Left lung (tissue), 10 donors: Measurements from ENCODE around the gene TRIM4. TPM values are rescaled to one million over a fixed set of nuclear protein-coding genes. Genes with fewer than 3 reads are reported as not detected.
"Not testable (repeated sequence)": the region's sequence is repeated elsewhere in the genome, so short reads cannot be mapped to it uniquely, and the experiment has no call there.

Experiments
- ATAC-seq: fragments of 200-7000 bp; cut with Tn5 transposase; one replicate; pipeline ENCODE4 v1.9.1; 2020; ENCODE audit warnings: moderate library complexity
- DNase-seq, 4 donors: peaks; one replicate each; pipeline ENCODE4 v3.0.0-alpha.2; 2013 to 2020
- H3K27ac ChIP-seq, 2 donors: fragments of 200-600 bp; sonication (generic) in 1 of 2; one replicate each; pipeline versions ENCODE4 v1.5.0 to v1.8.0; 2020 to 2021
- H3K27me3 ChIP-seq, 2 donors: fragments of 200-600 bp; sonication (generic) in 1 of 2; one replicate each; pipeline versions ENCODE4 v1.5.0 to v1.8.0; 2020 to 2021
- H3K36me3 ChIP-seq, 2 donors: fragments of 200-600 bp; sonication (generic) in 1 of 2; one replicate each; pipeline versions ENCODE4 v1.5.0 to v1.8.0; 2020 to 2021
- H3K4me1 ChIP-seq, 2 donors: fragments of 200-600 bp; one replicate each; pipeline ENCODE4 v1.8.0; 2021
- H3K4me3 ChIP-seq, 2 donors: fragments of 200-600 bp; sonication (generic) in 1 of 2; one replicate each; pipeline versions ENCODE4 v1.5.0 to v1.8.0; 2020 to 2021; ENCODE audit warnings: mild to moderate bottlenecking in 1 of 2
- H3K9me3 ChIP-seq, 2 donors: fragments of 200-600 bp; sonication (generic) in 1 of 2; one replicate each; pipeline versions ENCODE4 v1.5.0 to v1.8.0; 2020 to 2021
- intact Hi-C, 2 donors: fragments of 100-400 bp; cut with DNase I; formaldehyde crosslinking; loops; one replicate each; pipeline versions ENCODE4 v1.11.2 to v1.14.2; 2022
- polyA plus RNA-seq, 6 donors: library from polyadenylated mRNA; unstranded; fragments of 120-200 nt; gene quantifications; one replicate each; pipeline ENCODE4 v1.2.1, GENCODE V29; 2013; ENCODE audit not compliant: insufficient read length in 6 of 6
- total RNA-seq, 2 donors: library from RNA; stranded (reverse); fragmentation: NEBNext Ultra II Directional; extraction: Animal tissue kit (Norgen Biotek cat#: 25700); gene quantifications; one replicate each; pipeline ENCODE4 v1.2.1, GENCODE V29; 2021
- TF ChIP-seq, protein P1 (sequence below), 2 donors: fragments of 200-600 bp; sonication (generic) in 1 of 2; IDR thresholded peaks; one replicate each; pipeline versions ENCODE4 v1.5.0 to v1.8.0; 2021; ENCODE audit warnings: antibody characterized with exemption in 2 of 2
- donor health status: DM: no; HTN: yes; CAD: no.
- donor health status: DM: no; HTN: no; CAD: no.

TRIM4 gene
- total and polyA plus RNA-seq, 8 donors, result 23.6 to 45.2 (median 37.6) TPM

DNA sequence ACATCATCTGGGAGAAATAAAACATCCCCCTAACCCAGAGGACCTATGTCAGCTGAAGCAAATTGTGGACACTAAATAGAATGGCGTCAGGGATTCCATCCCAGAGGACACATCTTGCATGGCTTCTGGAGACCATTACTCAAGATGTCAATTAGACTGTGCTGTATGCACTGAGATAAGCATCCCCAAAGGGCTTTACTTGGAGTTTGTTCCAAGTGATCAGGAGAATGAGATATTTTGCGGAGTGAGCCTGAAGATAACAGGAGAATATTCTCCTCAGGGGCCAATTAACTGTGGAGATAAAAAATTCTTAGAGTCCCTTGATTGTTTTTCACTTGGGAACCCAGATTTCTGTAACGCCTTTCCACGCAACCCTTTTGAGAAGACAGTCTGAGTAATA lies 38.0 kb downstream of the TRIM4 start:
- intact Hi-C loops, result no loop called here
- DNase-seq, result no peak
- H3K27ac ChIP-seq, result no peak overlapping the region
- H3K4me1 ChIP-seq, result no peaks in the 10 kb centered on the region
- H3K27me3 ChIP-seq, result no peaks in the 10 kb centered on the region
- H3K36me3 ChIP-seq, result no peaks in the 10 kb centered on the region
- no peak overlapping the region for H3K4me3 ChIP-seq
- no peak for ATAC-seq
- TF ChIP-seq, protein P1, sequence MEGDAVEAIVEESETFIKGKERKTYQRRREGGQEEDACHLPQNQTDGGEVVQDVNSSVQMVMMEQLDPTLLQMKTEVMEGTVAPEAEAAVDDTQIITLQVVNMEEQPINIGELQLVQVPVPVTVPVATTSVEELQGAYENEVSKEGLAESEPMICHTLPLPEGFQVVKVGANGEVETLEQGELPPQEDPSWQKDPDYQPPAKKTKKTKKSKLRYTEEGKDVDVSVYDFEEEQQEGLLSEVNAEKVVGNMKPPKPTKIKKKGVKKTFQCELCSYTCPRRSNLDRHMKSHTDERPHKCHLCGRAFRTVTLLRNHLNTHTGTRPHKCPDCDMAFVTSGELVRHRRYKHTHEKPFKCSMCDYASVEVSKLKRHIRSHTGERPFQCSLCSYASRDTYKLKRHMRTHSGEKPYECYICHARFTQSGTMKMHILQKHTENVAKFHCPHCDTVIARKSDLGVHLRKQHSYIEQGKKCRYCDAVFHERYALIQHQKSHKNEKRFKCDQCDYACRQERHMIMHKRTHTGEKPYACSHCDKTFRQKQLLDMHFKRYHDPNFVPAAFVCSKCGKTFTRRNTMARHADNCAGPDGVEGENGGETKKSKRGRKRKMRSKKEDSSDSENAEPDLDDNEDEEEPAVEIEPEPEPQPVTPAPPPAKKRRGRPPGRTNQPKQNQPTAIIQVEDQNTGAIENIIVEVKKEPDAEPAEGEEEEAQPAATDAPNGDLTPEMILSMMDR (IDR thresholded peaks at IDR 0.05), result no peak
- H3K9me3 ChIP-seq, result no peaks in the 10 kb centered on the region

GRCh38 chr7:99876933-99877332 lies 42.4 kb downstream of the TRIM4 start, which contains the start of gene OR2AE1:
OR2AE1 (minus strand) TSS chr7:99877033; CDS start chr7:99877033, 0 bp downstream.
- intact Hi-C loops, result no loop called here
- no peak within 1 kb of the TSS for H3K4me3 ChIP-seq
- H3K9me3 ChIP-seq, result no peaks in the 10 kb centered on the region
- ATAC-seq (no peak), DNase-seq (no peak)
- H3K36me3 ChIP-seq, result no peaks in the 10 kb centered on the region
- H3K27ac ChIP-seq, result no peak within 1 kb of the TSS
- TF ChIP-seq, protein P1 (IDR thresholded peaks at IDR 0.05), result no peak
- no peaks in the 10 kb centered on the region for H3K27me3 ChIP-seq
- no peaks in the 10 kb centered on the region for H3K4me1 ChIP-seq

- no peak for ATAC-seq
- intact Hi-C loops, result no loop called here
- no peak for DNase-seq
- H3K4me3 ChIP-seq, result no peak overlapping the region
- no peaks in the 10 kb centered on the region for H3K4me1 ChIP-seq
- H3K36me3 ChIP-seq, result no peaks in the 10 kb centered on the region
- no peaks in the 10 kb centered on the region for H3K27me3 ChIP-seq
- TF ChIP-seq, protein P1 (IDR thresholded peaks at IDR 0.05), result no peak
- H3K27ac ChIP-seq, result no peak overlapping the region
- H3K9me3 ChIP-seq, result no peaks in the 10 kb centered on the region
Measured at GRCh38 chr7:99876491-99876890, 42.8 kb downstream of the TRIM4 start.

- ATAC-seq (no peak), DNase-seq (no peak)
- no peaks in the 10 kb centered on the region for H3K36me3 ChIP-seq
- H3K27me3 ChIP-seq, result no peaks in the 10 kb centered on the region
- intact Hi-C loops, result no loop called here
- H3K4me3 ChIP-seq, result no peak overlapping the region
- no peaks in the 10 kb centered on the region for H3K4me1 ChIP-seq
- TF ChIP-seq, protein P1 (IDR thresholded peaks at IDR 0.05), result no peak
- H3K27ac ChIP-seq, result no peak overlapping the region
- peaks cover 0 to 6% of the 10 kb centered on the region in 2 donors for H3K9me3 ChIP-seq
Measured at GRCh38 chr7:99868246-99868645, 51.1 kb downstream of the TRIM4 start.

DNA sequence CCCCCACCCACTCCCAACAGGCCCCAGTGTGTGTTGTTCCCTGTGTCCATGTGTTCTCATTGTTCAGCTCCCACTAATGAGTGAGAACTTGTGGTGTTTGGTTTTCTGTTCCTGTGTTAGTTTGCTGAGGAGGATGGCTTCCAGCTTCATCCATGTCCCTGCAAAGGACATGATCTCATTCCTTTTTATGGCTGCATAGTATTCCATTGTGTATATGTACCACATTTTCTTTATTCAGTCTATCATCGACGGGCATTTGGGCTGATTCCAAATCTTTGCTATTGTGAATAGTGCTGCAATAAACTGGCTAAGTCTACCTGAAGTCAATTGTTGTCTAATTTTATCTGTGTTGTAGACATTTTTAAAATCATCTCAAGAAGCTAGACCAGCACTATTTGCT lies 51.9 kb downstream of the TRIM4 start:
- H3K27me3 ChIP-seq, H3K4me3 ChIP-seq, intact Hi-C loops, H3K36me3 ChIP-seq, H3K27ac ChIP-seq, H3K4me1 ChIP-seq, H3K9me3 ChIP-seq, DNase-seq, ATAC-seq: not testable (repeated sequence)

DNA sequence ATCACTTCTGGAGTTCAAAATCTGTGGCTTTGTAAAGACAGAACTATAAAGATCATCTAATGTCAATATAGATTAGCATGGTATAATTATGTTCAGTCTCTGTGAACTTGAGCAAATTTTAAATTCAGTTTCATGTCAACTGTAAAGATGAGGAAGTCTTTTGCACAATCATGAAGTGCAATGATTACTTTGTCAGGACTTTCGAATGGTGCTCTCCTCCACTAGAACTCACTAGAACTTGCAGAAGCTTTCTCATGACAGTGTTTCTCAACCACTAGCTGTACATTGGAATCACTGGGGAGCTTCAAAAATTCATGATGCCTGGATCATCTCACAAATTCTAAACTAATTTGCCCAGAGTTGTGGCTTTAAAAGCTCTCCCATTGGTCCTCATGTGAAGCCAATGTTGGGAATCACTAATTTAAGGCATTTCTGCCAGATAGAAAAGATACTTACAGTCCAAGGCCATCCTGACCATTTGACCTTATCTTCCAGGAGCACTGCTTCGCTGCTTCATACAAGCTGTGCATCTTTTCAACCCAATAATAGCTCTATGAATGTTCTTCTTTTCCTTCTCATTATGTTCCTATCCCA lies 55.4 kb downstream of the TRIM4 start:
- intact Hi-C loops, result no loop called here
- no peaks in the 10 kb centered on the region for H3K27me3 ChIP-seq
- H3K4me3 ChIP-seq, result no peak overlapping the region
- peaks cover 0 to 6% of the 10 kb centered on the region in 2 donors for H3K9me3 ChIP-seq
- H3K27ac ChIP-seq, result no peak overlapping the region
- DNase-seq, result no peak
- no peaks in the 10 kb centered on the region for H3K36me3 ChIP-seq
- no peak for ATAC-seq
- H3K4me1 ChIP-seq, result no peaks in the 10 kb centered on the region
- TF ChIP-seq, protein P1 (IDR thresholded peaks at IDR 0.05), result no peak
